GM10266 (cell line): ENCODE measurements around the gene MED25.

ENCODE experiments used
- DNase-seq: peaks from one replicate; pipeline ENCODE4 v3.0.0; 2012; ENCODE audit errors: extremely low spot score
- TF ChIP-seq, protein P1 (sequence below): IDR thresholded peaks from 2 replicates; pipeline ENCODE4 v1.5.1; 2012; ENCODE audit warnings: mild to moderate bottlenecking, low read depth; ENCODE audit not compliant: control insufficient read depth, insufficient read depth; ENCODE audit errors: missing control alignments

The MED25 gene

DNA sequence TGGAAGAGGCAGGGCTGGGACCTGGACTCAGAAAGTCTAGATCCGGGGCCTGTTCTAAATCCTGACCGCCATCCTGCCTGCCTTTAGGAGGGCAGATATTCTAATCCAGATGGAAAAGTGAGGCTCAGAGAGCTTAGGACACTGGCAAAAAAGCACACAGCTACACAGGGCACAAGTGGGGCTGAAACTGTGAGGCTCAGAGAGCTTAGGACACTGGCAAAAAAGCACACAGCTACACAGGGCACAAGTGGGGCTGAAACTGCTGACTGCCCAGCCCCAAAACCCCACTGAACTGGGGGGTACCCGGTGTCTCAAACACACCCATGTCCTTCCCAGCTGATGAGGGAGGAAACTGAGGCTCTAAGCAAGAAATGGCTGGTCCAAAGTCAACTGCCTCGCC, 57.1 kb downstream of the MED25 start:
- DNase-seq, result no peak
- TF ChIP-seq, protein P1, sequence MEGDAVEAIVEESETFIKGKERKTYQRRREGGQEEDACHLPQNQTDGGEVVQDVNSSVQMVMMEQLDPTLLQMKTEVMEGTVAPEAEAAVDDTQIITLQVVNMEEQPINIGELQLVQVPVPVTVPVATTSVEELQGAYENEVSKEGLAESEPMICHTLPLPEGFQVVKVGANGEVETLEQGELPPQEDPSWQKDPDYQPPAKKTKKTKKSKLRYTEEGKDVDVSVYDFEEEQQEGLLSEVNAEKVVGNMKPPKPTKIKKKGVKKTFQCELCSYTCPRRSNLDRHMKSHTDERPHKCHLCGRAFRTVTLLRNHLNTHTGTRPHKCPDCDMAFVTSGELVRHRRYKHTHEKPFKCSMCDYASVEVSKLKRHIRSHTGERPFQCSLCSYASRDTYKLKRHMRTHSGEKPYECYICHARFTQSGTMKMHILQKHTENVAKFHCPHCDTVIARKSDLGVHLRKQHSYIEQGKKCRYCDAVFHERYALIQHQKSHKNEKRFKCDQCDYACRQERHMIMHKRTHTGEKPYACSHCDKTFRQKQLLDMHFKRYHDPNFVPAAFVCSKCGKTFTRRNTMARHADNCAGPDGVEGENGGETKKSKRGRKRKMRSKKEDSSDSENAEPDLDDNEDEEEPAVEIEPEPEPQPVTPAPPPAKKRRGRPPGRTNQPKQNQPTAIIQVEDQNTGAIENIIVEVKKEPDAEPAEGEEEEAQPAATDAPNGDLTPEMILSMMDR, result no peak

DNA sequence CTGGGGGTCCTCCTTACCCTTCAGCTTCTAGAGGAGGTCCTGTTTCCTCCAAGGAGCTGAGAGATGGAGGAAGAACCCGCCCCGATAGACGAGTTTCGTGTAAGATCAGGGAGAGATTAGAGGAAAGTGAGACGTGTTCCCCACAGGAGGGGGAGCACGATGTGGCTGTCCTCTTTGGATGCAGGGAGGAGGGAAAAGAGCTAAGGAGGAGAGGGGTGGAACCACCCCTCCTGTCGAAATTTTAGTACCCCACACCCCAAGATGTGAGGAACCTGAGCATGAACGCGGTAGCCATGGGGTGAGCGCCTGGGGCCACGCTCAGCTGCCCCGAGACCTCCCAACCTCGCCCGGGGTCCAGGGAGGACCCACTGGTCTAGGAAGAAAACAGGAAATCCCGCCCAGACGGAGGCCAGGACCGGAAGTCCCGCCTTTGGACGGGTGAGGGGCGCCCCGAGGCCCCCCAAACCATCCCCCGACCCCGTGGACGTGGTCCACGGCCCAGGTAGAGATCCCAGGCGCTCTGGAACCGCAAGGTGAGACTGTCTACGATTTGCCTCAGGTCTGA, 57.9 kb downstream of the MED25 start:
- TF ChIP-seq, protein P1, result no peak
- DNase-seq, result peak; percentile 72

DNA sequence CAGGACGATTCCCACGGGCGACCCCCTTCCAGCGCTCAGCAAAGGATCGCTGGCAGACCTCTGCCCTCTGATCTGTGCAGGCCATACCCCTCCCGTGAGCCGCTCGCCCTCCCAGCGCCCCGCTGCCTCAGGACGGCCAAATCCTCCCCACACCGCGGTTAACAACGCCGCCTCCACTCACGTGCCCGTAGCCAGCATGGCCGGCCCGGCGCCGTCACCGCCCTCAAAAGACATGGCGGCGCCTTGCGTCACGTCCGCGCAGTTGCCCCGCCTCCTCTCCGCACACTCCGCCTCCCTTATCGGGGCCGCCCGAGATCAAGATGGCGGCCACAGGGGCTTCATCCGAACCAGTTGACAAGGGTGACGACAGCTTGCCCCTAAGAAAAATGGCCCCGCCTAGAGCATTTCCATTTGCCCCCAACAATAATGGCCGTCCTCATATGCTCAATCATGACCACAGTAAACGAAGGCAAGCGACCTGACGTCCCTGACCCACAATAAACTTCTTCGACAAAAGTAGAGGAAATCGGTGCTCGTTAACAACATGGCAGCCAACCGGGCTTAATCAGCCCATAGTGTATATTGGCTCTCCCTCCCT, 58.4 kb downstream of the MED25 start:
- peak; percentile 91 for DNase-seq

DNA sequence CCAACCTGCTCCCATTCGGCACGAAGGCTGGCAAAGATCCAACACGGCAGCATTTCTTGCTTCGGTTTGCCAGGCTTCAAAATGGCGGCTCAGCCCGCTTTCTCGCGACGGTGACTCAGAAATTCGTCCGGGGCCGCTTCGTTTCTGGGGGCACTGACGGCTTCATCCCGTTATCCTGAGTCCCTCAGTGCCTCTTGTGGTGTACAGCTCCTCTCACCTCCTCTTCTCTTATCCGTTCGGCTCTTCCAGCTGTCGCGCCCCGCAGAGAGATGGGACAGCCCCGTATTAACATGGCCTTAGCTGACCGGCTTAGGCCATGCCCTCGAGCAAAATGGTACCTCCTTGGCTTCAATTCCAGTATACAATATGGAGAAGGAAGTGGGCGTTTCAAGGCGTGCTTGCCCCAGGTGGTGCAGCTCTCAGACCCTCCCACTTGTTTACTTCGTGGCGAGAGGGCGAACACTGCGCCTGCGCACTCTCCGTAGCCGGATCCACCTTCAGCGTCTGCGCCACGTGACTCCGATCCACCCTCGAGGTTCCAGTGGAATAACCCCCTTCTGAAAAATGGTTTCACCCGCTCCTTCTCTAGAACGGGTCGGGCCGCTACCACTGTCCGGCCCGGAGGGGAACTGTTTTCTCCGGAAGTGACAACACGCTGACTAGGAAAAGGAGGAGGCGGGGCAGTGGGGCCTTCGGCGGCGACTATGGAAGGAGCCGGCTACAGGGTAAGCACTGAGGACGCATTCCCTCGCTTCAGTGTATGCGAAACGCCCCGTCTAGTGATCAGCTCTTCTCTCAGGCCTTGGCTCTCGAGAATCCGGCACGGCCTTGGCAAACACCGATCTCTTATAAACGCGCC, 59.2 kb downstream of the MED25 start, which contains the start of the genes AKT1S1 and TBC1D17:
Gene AKT1S1, minus strand, starts transcription at position 336 of the 859 bp plus-strand sequence. CDS start 4,060 bp downstream, outside the sequence.
Gene TBC1D17, plus strand, starts transcription at position 683 of the 859 bp plus-strand sequence. Its CDS starts 22 bp downstream, at position 705.
- peak; percentile 97 for DNase-seq
- TF ChIP-seq, protein P1, result no peak

More for the DNA sequence above, 58.4 kb downstream of the MED25 start:
- TF ChIP-seq, protein P1, result no peak

DNA sequence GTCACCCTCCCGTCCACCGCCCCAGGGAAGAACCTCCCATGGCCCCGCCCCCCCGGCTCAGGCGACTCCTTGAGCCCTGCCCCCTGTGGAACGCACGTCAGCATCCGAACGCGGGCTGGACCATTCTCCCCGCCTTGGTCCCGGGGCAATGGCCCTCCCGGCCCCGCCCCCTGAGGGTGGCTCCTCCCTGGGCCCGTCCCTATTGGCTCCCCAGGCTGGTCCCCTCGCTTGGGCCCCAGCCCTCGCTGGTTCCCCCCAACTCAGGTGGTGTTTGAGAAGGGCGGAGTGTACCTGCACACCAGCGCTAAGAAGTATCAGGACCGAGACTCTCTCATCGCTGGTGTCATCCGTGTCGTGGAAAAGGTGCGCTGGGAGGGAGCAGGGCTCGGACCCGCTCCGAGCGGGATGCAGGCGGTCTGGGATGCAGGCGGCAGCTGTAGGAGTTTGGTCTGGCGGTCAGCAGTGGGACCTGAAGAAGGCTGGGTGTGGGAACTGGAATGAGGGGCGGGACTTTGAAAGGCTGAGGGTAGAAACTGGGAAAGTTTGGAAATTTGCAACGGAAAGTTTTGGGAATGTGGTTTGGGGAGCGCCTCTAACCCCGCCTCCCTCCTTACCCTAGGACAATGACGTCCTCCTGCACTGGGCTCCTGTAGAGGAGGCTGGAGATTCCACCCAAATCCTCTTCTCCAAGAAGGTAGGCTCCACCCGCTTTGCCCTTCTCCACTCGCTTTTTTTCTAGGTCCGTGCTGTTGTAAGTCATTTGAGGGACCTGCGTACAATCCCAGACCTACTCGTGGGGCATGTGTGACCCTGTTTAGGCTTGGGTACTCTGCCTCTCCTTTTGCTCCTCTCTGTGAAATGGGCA, 60.0 kb downstream of the MED25 start:
- TF ChIP-seq, protein P1, result no peak
- DNase-seq, result peak; percentile 98

DNA sequence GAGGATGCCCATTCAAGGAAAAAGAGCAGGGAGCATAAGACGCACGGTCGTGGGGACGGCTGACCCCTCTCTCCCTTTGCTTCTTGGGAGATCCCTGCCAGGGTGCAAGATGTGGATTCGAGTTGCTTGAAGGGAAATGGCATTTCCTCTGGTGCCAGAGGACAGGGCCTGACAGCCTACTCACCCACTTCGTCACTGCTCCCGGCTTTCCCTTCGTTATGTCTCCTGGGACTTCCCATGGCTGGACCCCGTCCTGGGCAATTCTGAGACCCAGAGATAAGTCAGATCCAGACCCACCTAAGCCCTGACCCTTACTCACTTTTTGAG, 60.6 kb downstream of the MED25 start:
- TF ChIP-seq, protein P1, result no peak
- no peak for DNase-seq
